ENCODE measurements around the gene MSI2.

MSI2 gene

DNA sequence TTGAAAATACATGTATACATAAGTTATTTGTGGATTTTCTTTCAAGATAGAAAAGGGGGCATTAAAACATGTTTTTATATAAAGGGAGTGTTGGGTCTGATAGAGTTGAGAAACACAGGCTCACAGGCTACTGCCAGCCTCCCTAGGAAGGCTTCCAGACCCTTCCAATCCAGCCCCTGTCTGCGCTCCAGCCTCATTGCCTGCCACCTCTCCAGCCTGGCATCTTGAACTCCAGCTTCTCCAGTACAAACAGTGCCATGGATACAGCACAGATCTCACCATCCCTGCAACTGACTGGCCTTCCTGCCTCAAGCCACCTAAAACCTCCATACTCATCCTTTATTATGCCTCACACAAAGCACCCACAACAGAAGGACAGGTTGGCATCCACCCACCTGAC, 448.1 kb downstream of the MSI2 start:
- no peak for DNase-seq
- in situ Hi-C loops (cut with MboI; ENCODE audit: low pct_unique_long_range_greater_than_20kb, low sequenced_read_pairs) = no loop called here

DNA sequence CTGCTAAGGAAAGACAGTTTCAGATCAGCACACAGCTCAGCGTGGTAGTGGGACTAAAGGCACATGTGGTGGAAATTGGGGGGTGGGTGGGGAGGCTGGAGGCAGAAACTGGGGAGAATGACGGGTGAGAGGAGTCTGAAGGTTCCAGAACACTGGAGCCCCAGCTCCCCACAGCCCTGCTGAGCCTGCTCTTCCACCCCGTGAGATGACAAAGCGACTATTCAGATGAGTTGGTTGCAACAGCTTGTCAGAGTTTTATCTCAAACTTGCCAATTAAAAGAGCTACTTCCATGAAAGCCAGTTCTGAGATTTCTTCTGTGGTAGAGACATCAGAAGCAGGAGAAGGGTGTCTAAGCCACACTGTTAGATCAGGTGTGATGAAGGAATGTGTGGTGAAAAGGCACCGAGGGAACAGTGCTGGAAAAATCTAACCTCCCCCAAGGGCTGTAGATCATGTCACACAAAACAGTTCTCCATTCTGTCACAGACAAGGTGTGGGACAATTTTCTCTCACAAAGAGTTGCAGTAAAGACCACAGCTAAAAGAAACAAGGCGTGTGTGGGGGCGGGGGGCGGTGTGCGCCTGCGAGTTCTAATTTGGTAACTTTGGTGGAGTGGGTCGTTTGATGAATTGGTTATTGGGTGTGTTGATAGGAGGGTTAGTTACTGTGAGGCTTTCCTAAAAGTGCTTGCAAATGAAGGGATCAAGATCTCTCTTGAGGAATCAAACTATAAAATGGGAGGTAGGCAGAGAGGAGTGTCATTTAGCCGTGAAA, 449.8 kb downstream of the MSI2 start:
- no peak for DNase-seq
- in situ Hi-C loops (cut with MboI; ENCODE audit: low pct_unique_long_range_greater_than_20kb, low sequenced_read_pairs) = no loop called here

DNA sequence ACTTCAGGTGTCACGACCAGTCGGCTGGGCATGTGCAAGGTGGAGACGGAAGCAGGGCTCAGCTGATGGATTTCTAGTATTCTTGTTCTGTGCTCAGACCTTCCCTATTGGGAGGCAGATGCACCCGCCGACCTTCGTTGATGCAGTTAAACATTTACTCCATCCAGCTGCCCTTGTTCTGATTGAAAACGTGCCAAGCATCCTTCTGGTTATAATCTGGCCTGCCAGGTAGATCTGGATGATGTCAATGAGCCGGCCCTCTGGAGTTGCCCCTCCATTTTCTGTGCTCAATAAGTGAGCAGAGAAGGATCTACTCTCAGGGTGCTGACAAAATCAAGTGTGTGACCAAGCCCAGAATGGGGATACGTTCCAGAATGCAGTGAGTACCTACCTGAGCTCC, 450.4 kb downstream of the MSI2 start:
- in situ Hi-C loops (cut with MboI; ENCODE audit: low pct_unique_long_range_greater_than_20kb, low sequenced_read_pairs) = no loop called here

DNA sequence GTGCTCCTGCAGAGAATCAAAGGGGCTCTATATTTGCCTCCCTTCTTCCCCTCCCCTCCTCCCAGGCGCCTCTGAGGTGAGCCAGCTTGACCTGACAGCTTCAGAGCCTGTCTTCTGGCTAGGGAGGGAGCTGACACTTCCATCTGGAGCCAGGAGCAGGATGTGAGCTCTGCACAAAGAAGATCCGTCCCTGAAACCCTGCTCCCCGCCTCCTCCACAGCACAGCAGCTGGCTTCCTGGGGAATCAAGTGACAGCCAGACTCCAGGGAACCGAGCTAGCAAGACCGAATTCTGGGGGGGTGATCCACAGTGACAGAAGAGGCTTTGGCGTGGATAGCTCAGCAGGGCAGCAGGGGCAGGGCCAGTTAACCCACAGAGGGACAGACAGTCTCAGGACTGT, 451.6 kb downstream of the MSI2 start:
- in situ Hi-C loops (cut with MboI; ENCODE audit: low pct_unique_long_range_greater_than_20kb, low sequenced_read_pairs) = no loop called here
- no peak for DNase-seq

More for the DNA sequence above, 450.4 kb downstream of the MSI2 start:
- no peak for DNase-seq

DNA sequence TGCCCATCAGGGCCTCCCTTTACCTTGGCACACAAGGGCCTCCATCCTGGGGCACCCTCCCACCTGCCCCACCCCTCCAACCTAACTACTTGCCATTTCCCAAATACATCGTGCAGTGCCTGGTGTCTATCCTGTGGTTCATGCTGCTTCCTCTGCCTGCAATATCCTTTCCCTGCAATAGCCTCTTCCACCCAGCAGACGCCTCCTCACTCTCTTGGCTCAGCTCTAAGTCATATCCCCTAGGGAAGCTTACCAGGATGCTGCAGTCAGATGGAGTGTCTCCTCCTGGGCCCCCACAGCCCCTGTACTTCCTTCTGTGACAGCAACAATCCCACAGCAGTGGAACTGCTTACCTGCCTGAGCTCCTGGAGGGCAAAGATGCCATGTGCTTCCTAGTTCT, 452.1 kb downstream of the MSI2 start:
- no peak for DNase-seq
- in situ Hi-C loops (cut with MboI; ENCODE audit: low pct_unique_long_range_greater_than_20kb, low sequenced_read_pairs) = no loop called here

DNA sequence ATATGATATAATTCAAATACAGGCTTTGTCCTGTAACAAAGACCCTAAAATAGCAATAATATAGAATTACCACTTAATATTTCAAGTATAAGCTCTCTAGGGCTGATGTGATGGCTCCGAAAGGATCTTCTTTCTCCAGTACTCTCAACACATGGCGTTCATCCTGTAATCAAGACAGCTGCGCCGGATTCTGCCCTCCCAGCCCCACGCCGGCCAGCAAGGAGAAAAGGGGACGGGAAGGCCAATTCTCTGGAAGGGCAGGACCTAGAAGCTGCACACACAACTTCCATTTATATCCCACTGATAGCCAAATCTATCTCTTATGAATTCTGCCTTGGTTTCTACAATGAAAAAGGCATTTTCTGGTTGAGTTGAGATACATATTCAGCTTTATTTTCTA, 456.8 kb downstream of the MSI2 start:
- in situ Hi-C loops (cut with MboI; ENCODE audit: low pct_unique_long_range_greater_than_20kb, low sequenced_read_pairs) = no loop called here
- DNase-seq = no peak

DNA sequence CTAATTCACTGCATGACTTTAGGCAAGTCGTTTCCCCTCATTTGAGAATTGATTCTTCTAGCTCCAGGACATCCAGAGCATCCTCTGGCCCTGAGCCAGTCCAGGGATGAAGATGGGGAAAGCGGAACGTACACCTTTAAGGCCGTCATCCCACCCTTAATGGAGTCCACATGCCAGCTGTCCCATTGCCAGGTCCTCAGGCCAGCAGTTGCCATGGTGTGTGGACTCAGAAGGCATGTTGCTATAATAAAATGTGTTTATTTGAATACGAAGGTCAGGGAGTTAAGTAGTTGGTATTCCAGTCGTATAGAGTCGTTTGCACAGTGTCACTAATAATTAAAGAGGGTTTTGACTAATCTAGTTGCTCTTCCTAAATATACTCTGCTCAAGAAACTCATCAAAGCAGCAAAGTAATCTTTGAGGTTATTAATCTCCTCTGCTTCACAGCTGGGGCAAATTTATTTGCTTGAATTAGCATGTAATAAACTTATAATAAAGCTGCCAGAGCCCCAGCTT, 458.4 kb downstream of the MSI2 start:
- in situ Hi-C loops (cut with MboI; ENCODE audit: low pct_unique_long_range_greater_than_20kb, low sequenced_read_pairs) = no loop called here
- DNase-seq = no peak

DNA sequence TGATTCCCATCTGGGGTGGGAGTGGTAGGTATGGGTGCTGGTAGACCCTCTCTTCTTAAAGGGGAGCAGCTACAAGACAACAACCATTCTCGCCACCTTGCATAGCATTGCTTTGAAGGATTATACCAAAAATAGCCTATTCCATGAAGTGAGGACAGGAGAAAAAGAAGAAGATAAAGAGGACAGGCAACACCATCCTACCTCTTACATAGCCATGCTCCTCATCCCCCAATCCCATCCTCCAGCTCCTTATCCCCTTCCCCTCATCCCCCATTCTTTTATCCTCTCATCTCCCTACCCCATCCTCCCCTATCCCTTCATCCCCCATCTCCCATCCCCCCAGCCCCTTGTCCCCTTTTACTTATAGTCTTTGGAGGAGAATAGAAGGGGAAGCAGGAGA, 459.7 kb downstream of the MSI2 start:
- DNase-seq = no peak
- in situ Hi-C loops (cut with MboI; ENCODE audit: low pct_unique_long_range_greater_than_20kb, low sequenced_read_pairs) = no loop called here

DNA sequence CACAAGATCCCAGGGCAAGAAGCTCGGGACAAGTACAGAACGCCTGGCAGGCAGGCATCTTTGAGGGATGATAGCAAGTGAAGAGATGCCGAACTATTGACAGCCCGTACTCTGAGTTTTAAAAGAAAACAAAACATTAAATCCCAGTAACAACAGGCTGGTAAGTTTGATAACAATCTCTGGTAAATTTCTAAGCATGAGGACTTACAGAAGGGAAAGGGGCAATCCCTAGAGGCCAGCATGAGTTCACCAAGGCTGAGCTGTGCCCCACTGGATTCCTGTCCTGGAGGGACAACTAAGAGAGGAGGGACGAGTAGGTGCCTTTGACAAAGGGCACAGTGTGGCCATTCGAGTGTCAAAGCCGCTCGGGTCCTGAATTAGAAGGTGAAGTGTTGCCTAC, 462.6 kb downstream of the MSI2 start:
- no peak for DNase-seq
- in situ Hi-C loops (cut with MboI; ENCODE audit: low pct_unique_long_range_greater_than_20kb, low sequenced_read_pairs) = no loop called here

DNA sequence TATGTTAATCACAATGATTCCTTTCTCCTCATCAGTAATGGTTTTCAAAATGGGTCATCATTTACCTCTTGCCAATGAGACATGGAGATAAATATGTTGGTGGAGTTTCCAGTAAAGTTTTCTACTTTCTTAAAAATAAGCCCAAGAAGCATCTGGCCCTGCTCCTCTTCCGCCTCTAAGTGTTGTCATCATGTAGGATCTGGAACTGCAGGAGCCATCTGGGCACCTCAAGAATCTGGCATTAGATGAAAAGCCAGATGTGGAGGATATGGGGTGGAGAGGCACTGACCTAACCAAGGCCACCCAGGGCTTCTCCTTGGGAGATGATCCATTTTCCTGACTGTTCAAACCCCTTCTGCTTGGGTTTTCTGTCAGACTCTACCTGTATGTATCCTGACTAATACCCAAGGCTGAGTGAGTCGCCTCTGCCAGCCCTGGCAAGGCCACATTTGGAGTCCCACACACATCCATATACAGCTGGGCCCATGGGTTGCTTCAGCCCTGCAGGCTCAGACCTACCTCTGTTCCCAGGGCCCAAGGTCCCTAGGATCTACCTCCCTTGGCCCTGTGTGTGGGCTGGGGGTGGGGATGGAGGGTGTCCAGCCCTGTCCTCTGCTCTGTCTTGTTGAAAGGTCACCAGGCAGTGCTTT, 464.2 kb downstream of the MSI2 start:
- no peak for DNase-seq
- in situ Hi-C loops (cut with MboI; ENCODE audit: low pct_unique_long_range_greater_than_20kb, low sequenced_read_pairs) = no loop called here

DNA sequence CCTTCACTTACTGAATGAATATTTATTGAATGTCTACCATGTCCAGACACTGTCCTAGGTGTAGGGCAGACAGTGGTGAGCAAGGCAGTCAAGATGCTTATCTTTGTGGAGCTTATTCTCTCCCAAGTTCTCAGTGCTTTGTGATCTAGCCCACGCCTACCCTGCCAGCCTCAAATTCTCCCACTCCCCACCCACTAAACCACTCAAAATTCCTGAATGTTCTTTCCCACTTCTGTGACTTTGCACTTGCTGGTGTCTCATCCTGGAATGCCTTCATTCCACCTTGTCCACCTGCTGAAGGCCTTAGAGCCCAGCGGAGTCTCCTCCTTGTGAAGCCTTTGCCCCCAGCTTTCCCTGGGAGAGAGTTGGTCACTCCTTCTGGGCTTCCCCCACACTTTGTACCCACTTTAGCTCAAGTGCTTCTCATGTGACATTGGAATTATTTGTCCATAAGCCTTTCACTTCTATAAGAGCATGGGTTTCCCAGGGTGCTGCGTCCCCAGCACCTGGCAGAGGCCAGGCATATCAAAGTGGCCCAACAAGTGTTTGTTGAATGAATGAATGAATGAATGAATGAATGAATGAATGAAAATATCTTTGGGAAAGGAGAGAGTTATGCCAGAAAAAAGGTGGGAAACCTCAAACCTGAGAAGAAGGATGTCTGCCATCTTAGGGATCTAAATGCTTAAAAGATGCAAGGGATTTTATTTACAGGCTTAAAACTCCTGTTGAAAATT, 465.8 kb downstream of the MSI2 start:
- in situ Hi-C loops (cut with MboI; ENCODE audit: low pct_unique_long_range_greater_than_20kb, low sequenced_read_pairs) = no loop called here

DNA sequence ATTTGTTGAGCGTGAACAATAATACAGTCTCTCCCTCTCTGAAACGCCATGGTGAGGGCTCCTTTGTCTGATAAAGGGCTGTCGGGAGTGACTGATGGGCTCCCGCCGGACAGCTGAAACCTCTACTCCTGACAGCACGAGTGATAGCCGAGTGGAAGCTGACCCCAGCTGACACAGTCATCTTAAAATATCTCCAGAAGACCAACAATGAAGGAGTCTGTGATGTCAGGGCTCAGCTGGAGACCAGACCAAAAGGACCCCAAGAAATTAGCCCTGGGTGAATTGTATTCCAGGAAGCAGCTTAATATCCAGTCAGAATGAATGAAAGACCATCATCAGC, 466.4 kb downstream of the MSI2 start:
- DNase-seq = no peak
- in situ Hi-C loops (cut with MboI; ENCODE audit: low pct_unique_long_range_greater_than_20kb, low sequenced_read_pairs) = no loop called here

More for the DNA sequence above, 465.8 kb downstream of the MSI2 start:
- no peak for DNase-seq

DNA sequence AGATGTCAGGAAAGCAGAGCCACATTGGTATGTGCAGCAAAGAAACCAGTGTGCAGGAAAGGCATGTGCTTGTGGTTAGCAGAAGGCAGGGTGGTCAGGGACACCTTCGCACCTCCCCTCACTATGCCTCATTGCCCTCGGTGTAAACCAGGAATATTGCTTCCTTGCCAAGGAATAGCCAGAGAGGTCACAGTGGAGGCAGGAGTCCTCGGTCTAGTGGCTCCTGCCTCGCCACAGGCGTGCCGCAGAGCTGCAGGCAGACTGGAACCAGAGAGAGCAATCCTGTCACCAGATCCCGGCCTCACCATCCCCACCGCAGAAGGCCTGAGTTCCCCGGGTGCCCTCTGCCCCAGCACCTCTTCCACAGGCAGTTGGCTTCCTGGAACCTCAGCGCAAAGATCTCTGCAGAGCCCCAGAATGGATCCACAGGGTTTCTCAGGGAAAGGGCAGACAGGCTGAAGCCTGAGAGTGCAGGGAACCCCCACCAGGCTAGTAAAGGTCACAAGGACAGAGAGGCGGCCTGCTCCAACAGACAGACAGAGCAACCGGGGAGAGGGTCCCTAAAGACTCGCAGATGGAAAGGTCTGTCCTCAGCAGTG, 467.2 kb downstream of the MSI2 start:
- no peak for DNase-seq
- in situ Hi-C loops (cut with MboI; ENCODE audit: low pct_unique_long_range_greater_than_20kb, low sequenced_read_pairs) = no loop called here

DNA sequence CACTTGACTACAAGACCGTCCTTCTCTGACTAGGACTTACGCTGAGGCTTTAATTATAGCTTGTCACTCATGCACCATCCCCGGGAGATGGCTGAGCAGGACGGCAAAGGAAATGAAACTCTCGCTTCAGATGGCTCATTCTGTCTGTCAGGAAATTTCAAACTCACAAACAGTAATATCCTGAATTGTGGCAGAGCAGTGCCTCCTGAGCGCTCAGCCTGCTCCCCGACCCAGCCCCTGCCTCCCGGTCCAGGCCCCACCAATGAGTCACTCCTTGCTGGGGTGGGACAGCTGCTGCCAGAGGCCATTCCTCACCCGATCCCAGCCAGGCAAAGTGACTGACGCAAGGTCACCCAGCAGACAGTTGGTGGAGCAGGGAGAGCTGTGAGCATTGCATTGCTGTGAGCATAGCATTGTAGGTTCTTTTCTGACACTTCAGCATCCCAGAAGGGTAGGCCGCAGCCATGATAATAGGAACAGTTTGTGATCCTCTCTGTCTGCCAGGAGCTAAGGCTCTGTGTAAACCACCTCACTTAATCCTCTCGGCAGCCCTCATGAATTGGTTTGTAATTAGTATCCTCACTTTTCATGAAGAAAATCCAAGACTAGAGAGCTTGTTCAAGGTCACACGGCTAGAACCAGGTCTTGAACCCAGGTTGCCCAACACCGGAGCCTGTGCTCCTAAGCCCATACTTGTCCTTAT, 467.9 kb downstream of the MSI2 start:
- in situ Hi-C loops (cut with MboI; ENCODE audit: low pct_unique_long_range_greater_than_20kb, low sequenced_read_pairs) = no loop called here
- DNase-seq = no peak

DNA sequence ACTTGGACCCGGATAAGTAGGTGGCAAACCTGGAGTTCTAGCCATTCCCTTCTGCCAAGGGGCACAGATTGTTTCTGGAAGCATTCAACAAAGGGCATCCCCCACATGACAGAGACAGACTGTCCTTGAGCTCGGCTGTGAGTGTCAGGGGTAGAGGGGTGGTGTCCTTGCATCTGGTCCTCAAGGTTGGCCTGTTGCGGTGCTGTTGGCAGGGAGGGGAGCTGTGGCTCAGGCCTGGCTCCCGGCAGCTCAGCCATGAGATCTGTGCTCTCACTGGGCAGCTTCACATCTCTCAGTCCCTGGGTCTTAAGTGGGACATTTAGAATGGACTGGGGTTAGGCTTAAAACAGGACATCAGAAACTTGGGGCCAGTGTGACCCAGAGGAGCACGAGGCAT, 468.4 kb downstream of the MSI2 start:
- in situ Hi-C loops (cut with MboI; ENCODE audit: low pct_unique_long_range_greater_than_20kb, low sequenced_read_pairs) = loop anchor here (25.0 kb wide), 1 partner anchor 587 kb away; no protein-coding TSS in a partner anchor
- DNase-seq = no peak

DNA sequence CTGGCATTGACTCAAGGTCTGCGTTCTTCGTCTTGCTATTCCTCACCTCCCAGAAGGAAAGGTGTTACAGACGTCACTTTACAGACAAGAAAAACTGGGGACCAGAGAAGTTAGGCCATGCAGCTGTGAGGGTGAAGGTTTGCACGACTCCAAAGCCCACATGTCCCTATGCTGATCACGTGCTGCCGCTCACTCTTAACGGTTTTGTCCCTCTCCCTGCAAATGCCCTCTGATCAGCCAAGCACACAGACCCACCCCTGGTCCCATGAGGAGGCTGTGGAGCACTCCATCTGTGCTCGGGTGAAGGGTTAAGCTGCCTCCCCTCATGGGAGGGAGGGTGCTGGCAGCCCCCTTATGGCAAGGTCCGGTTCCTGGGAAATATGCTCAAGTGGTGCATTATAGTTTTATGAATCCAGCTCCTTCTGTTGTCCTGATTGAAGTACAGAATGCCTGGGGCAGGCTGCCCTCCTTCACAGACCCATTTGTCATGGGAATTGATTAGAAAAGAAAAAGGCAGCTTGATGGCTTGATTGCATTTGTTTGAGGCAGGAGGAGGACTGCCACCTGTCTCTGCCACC, 470.0 kb downstream of the MSI2 start:
- in situ Hi-C loops (cut with MboI; ENCODE audit: low pct_unique_long_range_greater_than_20kb, low sequenced_read_pairs) = loop anchor here (25.0 kb wide), 1 partner anchor 589 kb away; no protein-coding TSS in a partner anchor
- DNase-seq = no peak

DNA sequence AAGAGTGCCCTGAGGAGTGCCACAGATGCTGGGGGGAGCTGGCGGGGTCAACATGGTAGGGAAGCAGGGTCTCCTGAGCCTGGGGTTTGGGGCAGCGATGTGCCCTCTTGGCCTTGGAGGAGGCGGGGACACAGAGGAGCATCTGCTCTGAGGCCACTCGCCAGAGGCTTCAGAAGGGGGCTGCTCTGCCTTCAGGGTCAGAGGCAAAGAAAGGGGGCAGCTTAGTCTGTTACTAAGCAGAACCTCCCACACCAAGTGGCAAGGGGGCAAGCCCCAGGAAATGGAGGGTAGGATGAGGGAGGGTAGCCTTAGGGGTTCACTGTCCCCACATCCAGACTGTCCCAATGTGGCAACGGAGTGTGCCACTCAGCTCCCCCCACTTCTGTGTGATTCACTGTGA, 470.5 kb downstream of the MSI2 start:
- DNase-seq = no peak
- in situ Hi-C loops (cut with MboI; ENCODE audit: low pct_unique_long_range_greater_than_20kb, low sequenced_read_pairs) = loop anchor here (25.0 kb wide), 1 partner anchor 590 kb away; no protein-coding TSS in a partner anchor

DNA sequence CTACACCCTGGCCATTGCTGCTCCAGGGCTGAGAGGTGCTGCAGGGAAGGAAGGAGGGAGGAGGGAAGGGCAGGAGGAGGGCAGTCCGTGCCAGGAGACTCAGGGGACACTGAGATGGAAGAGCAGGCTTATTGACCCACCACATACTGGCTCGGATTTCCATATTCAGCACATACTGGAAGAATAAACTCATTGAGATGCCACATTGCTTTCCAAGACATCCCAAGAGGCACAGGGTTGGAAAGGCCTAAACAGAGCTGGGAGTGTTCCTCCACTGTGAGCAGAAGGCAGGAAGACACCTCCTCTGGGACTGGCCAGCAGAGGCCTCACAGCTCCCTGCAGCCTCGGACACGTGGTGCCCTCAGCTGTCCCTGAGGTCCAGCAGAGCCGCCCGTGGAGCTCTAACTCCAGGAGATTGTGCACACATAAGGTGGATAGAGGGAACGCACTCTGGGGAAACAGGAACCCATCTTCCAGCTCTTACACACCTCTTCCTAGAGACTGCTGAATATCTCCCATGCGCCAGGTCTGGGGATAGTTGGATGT, 471.4 kb downstream of the MSI2 start:
- no peak for DNase-seq
- in situ Hi-C loops (cut with MboI; ENCODE audit: low pct_unique_long_range_greater_than_20kb, low sequenced_read_pairs) = loop anchor here (25.0 kb wide), 1 partner anchor 590 kb away; no protein-coding TSS in a partner anchor
